PFSK-1 (cell line): ENCODE measurements around the gene P4HA3.

Experiments
- FOXP2 ChIP-seq: optimal IDR thresholded peaks from 2 replicates; pipeline ENCODE3; 2011; ENCODE audit warnings: borderline replicate concordance, control low read depth, inconsistent platforms; ENCODE audit not compliant: insufficient read depth; ENCODE audit errors: extremely low read length, extremely low read depth
- POLR2AphosphoS5 ChIP-seq: IDR thresholded peaks from 2 replicates; pipeline ENCODE4 v1.6.1; 2012; ENCODE audit warnings: low read depth, mild to moderate bottlenecking, control low read depth, low read length, moderate library complexity
- SIN3A ChIP-seq: IDR thresholded peaks from 2 replicates; pipeline ENCODE4 v1.6.1; 2012; ENCODE audit warnings: mild to moderate bottlenecking, low read length, moderate library complexity, borderline replicate concordance; ENCODE audit not compliant: insufficient read depth
- TAF1 ChIP-seq: IDR thresholded peaks from 2 replicates; pipeline ENCODE4 v1.6.1; 2012; ENCODE audit warnings: low read length, control low read depth, borderline replicate concordance; ENCODE audit not compliant: insufficient read depth
- TF ChIP-seq, protein P1 (sequence below), 2 experiments: IDR thresholded peaks; 2 replicates each; pipeline versions ENCODE4 v1.6.1 to v1.8.0; 2011 to 2012; ENCODE audit warnings: low read depth in 2 of 2, low read length in 2 of 2, control low read depth in 1 of 2, inconsistent platforms in 1 of 2, mild to moderate bottlenecking in 1 of 2, moderate library complexity in 1 of 2; ENCODE audit not compliant: insufficient read depth in 1 of 2

P4HA3 gene

DNA sequence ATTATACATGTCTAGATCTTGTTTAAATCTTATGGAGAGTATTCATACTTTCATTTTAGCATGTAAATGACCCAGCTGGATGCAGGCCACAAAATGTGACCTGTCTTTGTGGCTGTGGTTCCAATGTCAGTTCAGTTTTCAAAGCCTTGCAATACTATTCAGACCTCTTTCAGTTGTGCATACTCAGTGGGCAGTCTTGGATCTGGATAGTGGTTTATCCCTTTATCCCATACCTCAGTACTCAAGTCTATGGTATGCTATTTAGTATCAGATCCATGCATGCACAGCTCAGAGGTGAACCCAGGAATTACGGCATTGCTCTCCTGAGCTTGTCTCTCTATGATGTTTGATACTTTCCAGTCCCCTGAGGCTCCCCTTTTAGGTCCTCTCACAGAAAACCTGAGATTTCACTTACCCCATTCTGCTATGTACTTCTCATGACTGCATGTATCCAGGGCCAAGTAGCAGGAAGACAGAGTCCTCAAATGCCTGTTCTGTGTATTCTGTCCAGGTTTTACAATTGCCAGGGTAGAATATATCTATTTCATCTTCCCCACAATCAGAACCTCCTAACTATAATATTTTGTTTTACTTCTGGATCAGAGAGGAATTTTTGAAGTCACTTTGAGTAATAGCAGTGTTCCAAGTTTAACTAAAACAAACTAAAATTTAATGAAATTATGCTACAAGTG is 6.9 kb upstream of the P4HA3 start:
- TF ChIP-seq, protein P1, sequence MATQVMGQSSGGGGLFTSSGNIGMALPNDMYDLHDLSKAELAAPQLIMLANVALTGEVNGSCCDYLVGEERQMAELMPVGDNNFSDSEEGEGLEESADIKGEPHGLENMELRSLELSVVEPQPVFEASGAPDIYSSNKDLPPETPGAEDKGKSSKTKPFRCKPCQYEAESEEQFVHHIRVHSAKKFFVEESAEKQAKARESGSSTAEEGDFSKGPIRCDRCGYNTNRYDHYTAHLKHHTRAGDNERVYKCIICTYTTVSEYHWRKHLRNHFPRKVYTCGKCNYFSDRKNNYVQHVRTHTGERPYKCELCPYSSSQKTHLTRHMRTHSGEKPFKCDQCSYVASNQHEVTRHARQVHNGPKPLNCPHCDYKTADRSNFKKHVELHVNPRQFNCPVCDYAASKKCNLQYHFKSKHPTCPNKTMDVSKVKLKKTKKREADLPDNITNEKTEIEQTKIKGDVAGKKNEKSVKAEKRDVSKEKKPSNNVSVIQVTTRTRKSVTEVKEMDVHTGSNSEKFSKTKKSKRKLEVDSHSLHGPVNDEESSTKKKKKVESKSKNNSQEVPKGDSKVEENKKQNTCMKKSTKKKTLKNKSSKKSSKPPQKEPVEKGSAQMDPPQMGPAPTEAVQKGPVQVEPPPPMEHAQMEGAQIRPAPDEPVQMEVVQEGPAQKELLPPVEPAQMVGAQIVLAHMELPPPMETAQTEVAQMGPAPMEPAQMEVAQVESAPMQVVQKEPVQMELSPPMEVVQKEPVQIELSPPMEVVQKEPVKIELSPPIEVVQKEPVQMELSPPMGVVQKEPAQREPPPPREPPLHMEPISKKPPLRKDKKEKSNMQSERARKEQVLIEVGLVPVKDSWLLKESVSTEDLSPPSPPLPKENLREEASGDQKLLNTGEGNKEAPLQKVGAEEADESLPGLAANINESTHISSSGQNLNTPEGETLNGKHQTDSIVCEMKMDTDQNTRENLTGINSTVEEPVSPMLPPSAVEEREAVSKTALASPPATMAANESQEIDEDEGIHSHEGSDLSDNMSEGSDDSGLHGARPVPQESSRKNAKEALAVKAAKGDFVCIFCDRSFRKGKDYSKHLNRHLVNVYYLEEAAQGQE (IDR thresholded peaks at IDR 0.05; ENCODE audit: insufficient read depth in 1 of 2, low read depth in 2 of 2, low read length in 2 of 2): no peak
- TF ChIP-seq TAF1: no peak
- TF ChIP-seq POLR2AphosphoS5: no peak
- TF ChIP-seq SIN3A: no peak
- TF ChIP-seq FOXP2: no peak

DNA sequence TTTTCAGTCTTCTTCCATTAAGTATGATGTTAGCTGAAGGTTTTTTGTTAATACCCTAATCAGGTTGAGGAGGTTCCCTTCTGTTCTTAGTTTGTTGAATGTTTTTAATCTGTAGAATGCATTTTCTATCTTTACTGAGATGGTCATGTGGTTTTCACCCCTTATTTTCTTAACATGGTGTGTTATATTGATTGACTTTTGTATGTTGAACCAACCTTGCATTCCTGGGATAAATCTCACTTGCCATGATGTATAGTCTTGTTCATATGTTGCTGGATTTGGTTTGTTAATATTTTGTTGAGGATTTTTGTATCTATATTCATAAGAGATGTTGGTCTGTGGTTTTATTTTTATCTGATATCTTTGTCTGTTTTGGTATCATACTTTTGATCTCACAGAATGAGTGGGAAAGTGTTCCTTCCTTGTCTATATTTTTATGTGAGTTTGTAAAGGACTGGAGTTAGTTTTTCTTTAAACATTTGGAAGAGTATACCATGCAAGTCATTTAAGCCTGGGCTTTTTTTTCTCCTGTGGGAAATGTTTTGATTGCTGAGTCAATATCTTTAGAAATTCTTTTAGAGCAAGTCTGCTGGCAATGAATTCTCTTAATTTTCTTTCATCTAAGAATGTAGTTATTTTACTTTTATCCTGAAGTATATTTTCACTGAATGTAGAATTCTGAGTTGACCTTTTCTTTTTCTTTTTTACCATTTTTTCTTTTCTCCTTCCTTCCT is 5.5 kb upstream of the P4HA3 start:
- TF ChIP-seq FOXP2 (no peak), TAF1 (no peak), SIN3A (no peak), POLR2AphosphoS5 (no peak)
- TF ChIP-seq, protein P1 (IDR thresholded peaks at IDR 0.05; ENCODE audit: insufficient read depth in 1 of 2, low read depth in 2 of 2, low read length in 2 of 2): no peak

DNA sequence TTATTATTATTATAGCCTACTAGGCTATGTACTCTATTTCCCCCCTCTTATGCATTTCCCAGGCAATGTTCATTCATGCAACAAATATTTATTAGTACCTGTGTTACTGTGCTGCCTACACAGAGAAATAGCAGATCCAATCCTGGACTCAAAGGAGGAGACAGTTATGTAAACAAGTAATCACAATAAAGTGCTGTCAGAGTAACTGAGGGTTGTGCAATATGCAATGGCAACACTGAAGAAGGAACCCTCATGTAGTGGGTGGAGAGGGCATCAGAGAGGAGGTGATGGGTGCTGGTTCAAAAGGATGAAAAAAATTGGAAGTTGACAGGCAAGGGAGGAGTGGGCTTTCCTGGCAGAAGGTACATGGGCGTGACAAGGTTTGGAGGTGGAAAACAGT is 886 bp upstream of the P4HA3 start:
- TF ChIP-seq FOXP2 (no peak), SIN3A (no peak), POLR2AphosphoS5 (no peak), TAF1 (no peak)
- TF ChIP-seq, protein P1 (IDR thresholded peaks at IDR 0.05; ENCODE audit: insufficient read depth in 1 of 2, low read depth in 2 of 2, low read length in 2 of 2): no peak

DNA sequence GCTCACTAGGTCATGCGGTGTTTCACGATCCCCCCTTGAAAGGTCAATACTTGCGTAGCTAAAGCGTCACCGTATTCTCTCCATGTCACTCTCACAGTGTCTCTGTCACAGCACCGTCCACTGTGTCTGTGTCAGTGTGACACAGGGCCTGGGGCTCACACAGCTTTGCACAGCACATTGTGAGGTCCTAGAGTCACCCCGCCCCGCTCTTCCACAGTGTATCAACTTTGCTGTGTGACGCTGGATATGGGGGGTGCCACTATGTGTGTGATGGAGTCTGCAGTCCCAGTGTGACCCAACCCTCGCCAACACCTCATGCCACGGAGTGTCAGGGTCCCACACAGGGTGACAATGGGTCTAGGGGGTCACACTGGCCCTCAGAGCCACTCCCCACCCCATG is 583 bp downstream of the P4HA3 start:
- TF ChIP-seq, protein P1 (IDR thresholded peaks at IDR 0.05; ENCODE audit: insufficient read depth in 1 of 2, low read depth in 2 of 2, low read length in 2 of 2): no peak
- TF ChIP-seq SIN3A: no peak
- TF ChIP-seq FOXP2: no peak
- TF ChIP-seq POLR2AphosphoS5: no peak
- TF ChIP-seq TAF1: no peak
